ENCODE data around the gene MED12L.

DNA sequence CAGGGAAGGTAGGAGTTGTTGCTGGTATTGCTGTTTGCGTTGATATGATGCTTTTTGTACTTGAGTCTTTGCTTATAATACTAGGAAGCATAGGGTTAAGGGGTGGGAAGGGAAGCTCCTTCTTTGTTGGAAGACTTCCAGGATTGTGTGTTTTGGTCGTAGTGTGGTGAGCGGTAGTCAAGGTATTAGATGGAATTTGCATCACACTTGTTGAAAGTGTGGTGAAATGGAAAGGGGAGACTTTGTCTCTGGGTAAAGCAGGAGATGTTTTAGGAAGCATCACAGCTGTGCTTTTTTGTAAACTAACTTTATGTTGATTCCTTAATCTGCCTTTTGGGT is 360.5 kb downstream of the MED12L start:
- TF ChIP-seq POLR2A (IDR thresholded peaks at IDR 0.05; ENCODE audit: extremely low read depth, insufficient read length): no peak
- TF ChIP-seq, protein P1, sequence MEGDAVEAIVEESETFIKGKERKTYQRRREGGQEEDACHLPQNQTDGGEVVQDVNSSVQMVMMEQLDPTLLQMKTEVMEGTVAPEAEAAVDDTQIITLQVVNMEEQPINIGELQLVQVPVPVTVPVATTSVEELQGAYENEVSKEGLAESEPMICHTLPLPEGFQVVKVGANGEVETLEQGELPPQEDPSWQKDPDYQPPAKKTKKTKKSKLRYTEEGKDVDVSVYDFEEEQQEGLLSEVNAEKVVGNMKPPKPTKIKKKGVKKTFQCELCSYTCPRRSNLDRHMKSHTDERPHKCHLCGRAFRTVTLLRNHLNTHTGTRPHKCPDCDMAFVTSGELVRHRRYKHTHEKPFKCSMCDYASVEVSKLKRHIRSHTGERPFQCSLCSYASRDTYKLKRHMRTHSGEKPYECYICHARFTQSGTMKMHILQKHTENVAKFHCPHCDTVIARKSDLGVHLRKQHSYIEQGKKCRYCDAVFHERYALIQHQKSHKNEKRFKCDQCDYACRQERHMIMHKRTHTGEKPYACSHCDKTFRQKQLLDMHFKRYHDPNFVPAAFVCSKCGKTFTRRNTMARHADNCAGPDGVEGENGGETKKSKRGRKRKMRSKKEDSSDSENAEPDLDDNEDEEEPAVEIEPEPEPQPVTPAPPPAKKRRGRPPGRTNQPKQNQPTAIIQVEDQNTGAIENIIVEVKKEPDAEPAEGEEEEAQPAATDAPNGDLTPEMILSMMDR (IDR thresholded peaks at IDR 0.05; ENCODE audit: low read depth, low read length): no peak

Measured in NB4 (cell line).